Measurements from ENCODE around the gene CA10. TPM values are rescaled to one million over a fixed set of nuclear protein-coding genes. Genes with fewer than 3 reads are reported as not detected.

The CA10 gene
- total RNA-seq, 1 experiment from 2014 or later: 0.46 TPM

DNA sequence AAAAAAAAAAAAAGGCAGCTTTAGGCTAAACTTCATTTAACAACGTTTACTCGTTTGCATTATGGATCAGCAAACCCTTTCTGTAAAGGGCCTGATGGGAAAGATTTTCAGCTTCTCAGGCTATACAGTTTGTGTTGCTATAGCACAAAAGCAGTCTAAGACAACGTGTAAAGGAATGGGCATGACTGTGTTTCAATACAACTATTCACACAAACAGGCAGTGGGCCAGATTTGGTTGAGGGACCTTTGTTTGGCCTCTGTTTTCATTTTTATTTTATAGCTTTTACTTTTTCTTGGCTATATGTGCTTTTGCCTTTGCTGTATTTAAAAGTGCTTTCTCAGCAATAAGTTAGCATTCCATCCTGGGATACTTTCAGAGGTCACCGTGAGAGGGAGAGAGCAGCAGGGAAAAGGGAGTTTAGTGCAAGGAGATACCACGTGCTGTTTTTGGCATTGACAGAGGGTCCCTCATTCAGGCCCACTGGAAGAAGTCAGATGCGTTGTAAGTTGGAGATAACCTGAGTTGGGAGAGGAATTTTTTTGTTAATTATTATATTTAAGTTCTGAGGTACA is 562.6 kb downstream of the CA10 start:
- no peak overlapping the region for H2BK20ac ChIP-seq (ENCODE audit: low read depth, low read length, poor library complexity, severe bottlenecking)
- H3T11ph ChIP-seq (ENCODE audit: low read length): no peak overlapping the region
- H3K27me3 ChIP-seq (ENCODE audit: insufficient read depth, low read length): no peaks in the 10 kb centered on the region
- no peak overlapping the region for H2AFZ ChIP-seq (ENCODE audit: low read length)
- DNase-seq: no peak
- TF ChIP-seq, protein P1, sequence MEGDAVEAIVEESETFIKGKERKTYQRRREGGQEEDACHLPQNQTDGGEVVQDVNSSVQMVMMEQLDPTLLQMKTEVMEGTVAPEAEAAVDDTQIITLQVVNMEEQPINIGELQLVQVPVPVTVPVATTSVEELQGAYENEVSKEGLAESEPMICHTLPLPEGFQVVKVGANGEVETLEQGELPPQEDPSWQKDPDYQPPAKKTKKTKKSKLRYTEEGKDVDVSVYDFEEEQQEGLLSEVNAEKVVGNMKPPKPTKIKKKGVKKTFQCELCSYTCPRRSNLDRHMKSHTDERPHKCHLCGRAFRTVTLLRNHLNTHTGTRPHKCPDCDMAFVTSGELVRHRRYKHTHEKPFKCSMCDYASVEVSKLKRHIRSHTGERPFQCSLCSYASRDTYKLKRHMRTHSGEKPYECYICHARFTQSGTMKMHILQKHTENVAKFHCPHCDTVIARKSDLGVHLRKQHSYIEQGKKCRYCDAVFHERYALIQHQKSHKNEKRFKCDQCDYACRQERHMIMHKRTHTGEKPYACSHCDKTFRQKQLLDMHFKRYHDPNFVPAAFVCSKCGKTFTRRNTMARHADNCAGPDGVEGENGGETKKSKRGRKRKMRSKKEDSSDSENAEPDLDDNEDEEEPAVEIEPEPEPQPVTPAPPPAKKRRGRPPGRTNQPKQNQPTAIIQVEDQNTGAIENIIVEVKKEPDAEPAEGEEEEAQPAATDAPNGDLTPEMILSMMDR (conservative IDR thresholded peaks at IDR 0.05): no peak
- no peaks in the 10 kb centered on the region for H3K79me2 ChIP-seq (ENCODE audit: insufficient read depth, low read length)
- H2BK120ac ChIP-seq (ENCODE audit: low read depth, low read length, poor library complexity, severe bottlenecking): no peak overlapping the region
- no peak overlapping the region for H3K14ac ChIP-seq (ENCODE audit: insufficient read depth, low read length)
- H4K91ac ChIP-seq (ENCODE audit: insufficient read length, low read depth, low read length): no peak overlapping the region
- no peak overlapping the region for H2AK5ac ChIP-seq (ENCODE audit: insufficient read length, low read length)
- H3K23me2 ChIP-seq (ENCODE audit: insufficient read length, low read depth, low read length, poor library complexity, severe bottlenecking): peaks cover 2% of the 10 kb centered on the region
- whole genome bisulfite sequencing (ENCODE audit: extremely low coverage, insufficient read length, low lambda C conversion rate): no CpG with 5 or more reads among the region's 6 CpGs
- H3K27ac ChIP-seq (ENCODE audit: insufficient read length, low read depth, low read length): no peak overlapping the region
- H3K23ac ChIP-seq (ENCODE audit: insufficient read length, low read depth, low read length): no peak overlapping the region
- no peak overlapping the region for H3K18ac ChIP-seq (ENCODE audit: insufficient read length, low read depth, low read length)
- no peaks in the 10 kb centered on the region for H4K20me1 ChIP-seq (ENCODE audit: control insufficient read depth, insufficient read depth, insufficient read length)
- no peak overlapping the region for H3K27ac Mint-ChIP-seq
- no peak overlapping the region for H2BK15ac ChIP-seq (ENCODE audit: low read depth, low read length)
- H3K4ac ChIP-seq (ENCODE audit: low read depth, low read length): no peak overlapping the region
- no peak overlapping the region for H3K56ac ChIP-seq (ENCODE audit: insufficient read length, low read depth, low read length)
- no peak overlapping the region for H3K4me2 ChIP-seq (ENCODE audit: insufficient read depth, insufficient read length, low read length)
- no peak overlapping the region for H2BK5ac ChIP-seq (ENCODE audit: insufficient read length, low read length)
- H3K36me3 Mint-ChIP-seq (ENCODE audit: insufficient read depth in 1 of 3, low read depth in 3 of 3): peaks cover 0 to 4% (median 0%) of the 10 kb centered on the region in 3 experiments; a peak in 2 of 7 replicates
- no peak overlapping the region for H3K4me3 Mint-ChIP-seq
- no peaks in the 10 kb centered on the region for H3K79me1 ChIP-seq (ENCODE audit: insufficient read depth, low read depth, low read length, poor library complexity, severe bottlenecking)
- H3K9me3 ChIP-seq (ENCODE audit: control insufficient read depth, low read depth, low read length): no peaks in the 10 kb centered on the region
- no peak overlapping the region for H4K8ac ChIP-seq (replicated peaks; ENCODE audit: insufficient read length, low read depth, low read length)
- peaks cover 23 to 32% of the 10 kb centered on the region in 2 experiments for H3K4me1 Mint-ChIP-seq
- H3K9me3 Mint-ChIP-seq: no peaks in the 10 kb centered on the region
- peaks cover 16% of the 10 kb centered on the region for H3K27me3 Mint-ChIP-seq (ENCODE audit: low read depth)
- no peak overlapping the region for H3K9ac ChIP-seq (ENCODE audit: extremely low read depth, insufficient read length, low read length)
- H2BK12ac ChIP-seq (ENCODE audit: insufficient read length, low read depth, low read length): no peak overlapping the region
- peaks cover 7% of the 10 kb centered on the region; the same call in 1 of the 2 replicates for H3K4me1 ChIP-seq (ENCODE audit: insufficient read depth, low read length)
- no peak overlapping the region for H4K5ac ChIP-seq (ENCODE audit: insufficient read length, low read depth, low read length)

All from H9 (cell line).